ENCODE data around the gene RSRC1. TPM values are rescaled to one million over a fixed set of nuclear protein-coding genes. Genes with fewer than 3 reads are reported as not detected.
"Not testable (repeated sequence)": the region's sequence is repeated elsewhere in the genome, so short reads cannot be mapped to it uniquely, and the experiment has no call there.

Gene RSRC1
- total and polyA plus RNA-seq, 11 donors: 9.5 to 24.9 (median 21.3) TPM

DNA sequence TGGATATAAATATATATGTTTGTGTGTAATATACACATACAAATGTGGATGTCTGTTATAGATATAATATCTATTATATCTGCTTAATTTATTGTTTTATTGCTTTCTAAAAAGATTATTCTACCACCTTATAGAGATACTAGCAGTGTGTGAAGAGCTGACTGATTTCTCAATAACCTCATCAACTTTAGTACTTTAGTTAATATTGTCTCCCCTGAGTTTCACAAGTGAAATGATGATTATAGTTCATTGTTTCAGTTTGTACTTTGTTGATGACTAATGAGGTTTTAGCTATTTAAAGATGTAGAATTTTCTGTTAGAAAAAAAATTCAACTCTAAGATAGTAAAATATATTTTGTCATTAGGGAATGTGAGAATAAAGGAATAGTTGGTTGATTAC, 11.4 kb downstream of the RSRC1 start:
- Histone ChIP-seq H3K9me3 (peaks cover 0 to 12% (median 0%) of the 10 kb centered on the region in 12 donors), H3K27me3 (no peaks in the 10 kb centered on the region), H3K4me1 (no peaks in the 10 kb centered on the region), H3K27ac (no peak overlapping the region), H3K4me3 (no peak overlapping the region), H3K36me3 (peaks cover 0 to 42% (median 28%) of the 10 kb centered on the region in 9 donors)
- no peak for DNase-seq
- no peak for ATAC-seq
- intact Hi-C loops (cut with DNase I): no loop called here
- TF ChIP-seq CTCF (IDR thresholded peaks at IDR 0.05) (no peak), POLR2A (IDR thresholded peaks at IDR 0.05) (no peak)

DNA sequence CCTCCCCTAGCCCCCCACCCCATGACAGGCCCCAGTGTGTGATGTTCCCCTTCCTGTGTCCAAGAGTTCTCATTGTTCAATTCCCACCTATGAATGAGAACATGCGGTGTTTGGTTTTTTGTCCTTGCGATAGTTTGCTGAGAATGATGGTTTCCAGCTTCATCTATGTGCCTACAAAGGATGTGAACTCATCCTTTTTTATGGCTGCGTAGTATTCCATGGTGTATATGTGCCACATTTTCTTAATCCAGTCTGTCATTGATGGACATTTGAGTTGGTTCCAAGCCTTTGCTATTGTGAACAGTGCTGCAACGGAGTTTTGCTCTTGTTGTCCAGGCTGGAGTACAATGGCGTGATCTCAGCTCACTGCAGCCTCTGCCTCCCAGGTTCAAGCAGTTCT, 12.8 kb downstream of the RSRC1 start:
- Histone ChIP-seq H3K9me3 (peaks cover 0 to 27% (median 10%) of the 10 kb centered on the region in 12 donors), H3K36me3 (peaks cover 0 to 55% (median 28%) of the 10 kb centered on the region in 9 donors)
- H3K4me3 ChIP-seq; DNase-seq; ATAC-seq; intact Hi-C loops (cut with DNase I); H3K4me1 ChIP-seq; H3K27me3 ChIP-seq; H3K27ac ChIP-seq: not testable (repeated sequence)
- WGBS, 4 donors: 77 to 79% (median 78%) methylated on average over 5 of the region's 5 CpGs

GRCh38 chr3:158127250-158128219, 17.6 kb downstream of the RSRC1 start:
- peaks cover 0 to 78% (median 41%) of the 10 kb centered on the region in 9 donors for H3K36me3 ChIP-seq
- no peaks in the 10 kb centered on the region for H3K27me3 ChIP-seq
- intact Hi-C loops (cut with DNase I): no loop called here
- 77 to 85% (median 81%) methylated on average over 3 of the region's 3 CpGs for WGBS, 4 donors
- no peak overlapping the region for H3K4me3 ChIP-seq
- H3K9me3 ChIP-seq: peaks cover 0 to 33% (median 12%) of the 10 kb centered on the region in 12 donors
- H3K4me1 ChIP-seq: no peaks in the 10 kb centered on the region
- H3K27ac ChIP-seq: no peak overlapping the region
- ATAC-seq: no peak
- no peak for TF ChIP-seq CTCF (IDR thresholded peaks at IDR 0.05)
- TF ChIP-seq POLR2A (IDR thresholded peaks at IDR 0.05): no peak
- DNase-seq: no peak

- intact Hi-C loops (cut with DNase I): no loop called here
- WGBS, 4 donors: 80 to 82% (median 81%) methylated on average over 6 of the region's 6 CpGs
- ATAC-seq (no peak), DNase-seq (no peak)
- Histone ChIP-seq H3K27ac (no peak overlapping the region), H3K27me3 (no peaks in the 10 kb centered on the region), H3K4me3 (no peak overlapping the region), H3K36me3 (peaks cover 0 to 67% (median 36%) of the 10 kb centered on the region in 9 donors), H3K4me1 (no peaks in the 10 kb centered on the region), H3K9me3 (peaks cover 0 to 33% (median 12%) of the 10 kb centered on the region in 12 donors)
- TF ChIP-seq CTCF (IDR thresholded peaks at IDR 0.05): no peak
- TF ChIP-seq POLR2A (IDR thresholded peaks at IDR 0.05): no peak
Measured at GRCh38 chr3:158128755-158129154, 18.9 kb downstream of the RSRC1 start.
